NCI-H345 (cell line): ENCODE results near the gene HIP1R.
"Not testable (repeated sequence)": the region's sequence is repeated elsewhere in the genome, so short reads cannot be mapped to it uniquely, and the experiment has no call there.

Experiments used
- DNase-seq: peaks from one replicate; lab custom pipeline; 2025; lab: John Stamatoyannopoulos, UW

Gene HIP1R

GRCh38 chr12:122876281-122876680, 41.0 kb downstream of the HIP1R start:
- DNase-seq: not testable (repeated sequence)

- no peak for DNase-seq
Measured at GRCh38 chr12:122876731-122877130, 41.5 kb downstream of the HIP1R start.

- no peak for DNase-seq
Measured at GRCh38 chr12:122878780-122879612, 43.7 kb downstream of the HIP1R start.

GRCh38 chr12:122880155-122880667, 45.0 kb downstream of the HIP1R start:
- no peak for DNase-seq

GRCh38 chr12:122880668-122881067, 45.4 kb downstream of the HIP1R start:
- DNase-seq: peak; percentile 43

- no peak for DNase-seq
Measured at GRCh38 chr12:122882908-122883558, 47.8 kb downstream of the HIP1R start.

GRCh38 chr12:122884091-122884826, 49.0 kb downstream of the HIP1R start:
- DNase-seq: no peak

GRCh38 chr12:122884860-122885259, 49.6 kb downstream of the HIP1R start:
- no peak for DNase-seq

- no peak for DNase-seq
Measured at GRCh38 chr12:122886161-122886560, 50.9 kb downstream of the HIP1R start.

- DNase-seq: no peak
Measured at GRCh38 chr12:122886851-122887818, 51.9 kb downstream of the HIP1R start.

- DNase-seq: no peak
Measured at GRCh38 chr12:122887819-122888212, 52.6 kb downstream of the HIP1R start.

- DNase-seq: peak; percentile 74
Measured at GRCh38 chr12:122888232-122888752, 53.0 kb downstream of the HIP1R start.

- DNase-seq: no peak
Measured at GRCh38 chr12:122889761-122890520, 54.7 kb downstream of the HIP1R start.

GRCh38 chr12:122891661-122892525, 56.6 kb downstream of the HIP1R start:
- no peak for DNase-seq

- DNase-seq: not testable (repeated sequence)
Measured at GRCh38 chr12:122892724-122893123, 57.5 kb downstream of the HIP1R start.

GRCh38 chr12:122893208-122894153, 58.2 kb downstream of the HIP1R start:
- DNase-seq: no peak

GRCh38 chr12:122894193-122895121, 59.2 kb downstream of the HIP1R start:
- DNase-seq: no peak
